ENCODE results near the gene PCDHAC2.

Gene PCDHAC2

GRCh38 chr5:140966293-140967225 lies at the start of gene PCDHAC2:
Gene PCDHAC2 (plus strand): TSS chr5:140966476. CDS start chr5:140966767, 291 bp downstream.
- DNase-seq, result no peak

GRCh38 chr5:140923601-140924000 lies 42.7 kb upstream of the PCDHAC2 start:
- no peak for DNase-seq

- DNase-seq, result no peak
These were observed 40.4 kb upstream of the PCDHAC2 start, which contains the start of gene PCDHAC1 for GRCh38 chr5:140925806-140926442. Gene PCDHAC1 (plus strand): TSS chr5:140926299. CDS start chr5:140926893, 594 bp downstream.

GRCh38 chr5:140926443-140927227 lies 39.6 kb upstream of the PCDHAC2 start:
- DNase-seq, result peak; percentile 7

GRCh38 chr5:140927228-140927573 lies 39.1 kb upstream of the PCDHAC2 start:
- no peak for DNase-seq

- DNase-seq, result no peak
These were observed 31.2 kb upstream of the PCDHAC2 start for GRCh38 chr5:140934964-140935606.

GRCh38 chr5:140946578-140946977 lies 19.7 kb upstream of the PCDHAC2 start:
- no peak for DNase-seq

GRCh38 chr5:140951636-140952035 lies 14.6 kb upstream of the PCDHAC2 start:
- no peak for DNase-seq

GRCh38 chr5:140953234-140953633 lies 13.0 kb upstream of the PCDHAC2 start:
- DNase-seq, result no peak

- DNase-seq, result no peak
These were observed 4.1 kb upstream of the PCDHAC2 start for GRCh38 chr5:140962190-140962589.

- DNase-seq, result no peak
These were observed 1.9 kb upstream of the PCDHAC2 start for GRCh38 chr5:140964356-140964755.

GRCh38 chr5:140965905-140966292 lies 377 bp upstream of the PCDHAC2 start:
- no peak for DNase-seq

- no peak for DNase-seq
These were observed 1.1 kb downstream of the PCDHAC2 start for GRCh38 chr5:140967226-140967893.

- DNase-seq, result no peak
These were observed 3.6 kb downstream of the PCDHAC2 start for GRCh38 chr5:140969880-140970279.

GRCh38 chr5:140973550-140973949 lies 7.3 kb downstream of the PCDHAC2 start:
- DNase-seq, result no peak

GRCh38 chr5:140977003-140977402 lies 10.7 kb downstream of the PCDHAC2 start:
- DNase-seq, result no peak

- no peak for DNase-seq
These were observed 12.0 kb downstream of the PCDHAC2 start for GRCh38 chr5:140978260-140978659.

GRCh38 chr5:140978983-140979382 lies 12.7 kb downstream of the PCDHAC2 start:
- DNase-seq, result no peak

- DNase-seq, result no peak
These were observed 15.9 kb downstream of the PCDHAC2 start for GRCh38 chr5:140982083-140982716.

GRCh38 chr5:140986117-140986521 lies 19.8 kb downstream of the PCDHAC2 start:
- no peak for DNase-seq

- no peak for DNase-seq
These were observed 21.8 kb downstream of the PCDHAC2 start for GRCh38 chr5:140988100-140988499.

- no peak for DNase-seq
These were observed 22.3 kb downstream of the PCDHAC2 start for GRCh38 chr5:140988608-140989007.

Data from CD4-positive, alpha-beta T cell treated with Interleukin-10 for 1 hour (primary cell).